Liver (tissue), 9 donors: ENCODE measurements around the gene MCTP2. TPM values are rescaled to one million over a fixed set of nuclear protein-coding genes. Genes with fewer than 3 reads are reported as not detected.

Experiments used
- DNase-seq: peaks from one replicate; pipeline ENCODE4 v3.0.0-alpha.2; 2017; ENCODE audit warnings: low spot score
- H3K27ac ChIP-seq, 2 donors: one replicate each; pipeline ENCODE4 v1.7.0; 2013; ENCODE audit warnings: inconsistent platforms in 2 of 2, low read length in 2 of 2, control low read depth in 1 of 2, low read depth in 1 of 2, mild to moderate bottlenecking in 1 of 2
- H3K27me3 ChIP-seq, 4 donors: one replicate each; pipeline versions ENCODE4 v1.6.1 to v1.7.0; 2013; ENCODE audit warnings: low read length in 3 of 4, inconsistent platforms in 1 of 4, mild to moderate bottlenecking in 1 of 4, moderate library complexity in 1 of 4; ENCODE audit not compliant: control insufficient read depth in 4 of 4, insufficient read depth in 4 of 4
- H3K36me3 ChIP-seq, 4 donors: one replicate each; pipeline versions ENCODE4 v1.6.1 to v1.7.0; 2013; ENCODE audit warnings: low read length in 3 of 4, mild to moderate bottlenecking in 3 of 4, low read depth in 1 of 4, moderate library complexity in 1 of 4; ENCODE audit not compliant: control insufficient read depth in 4 of 4, insufficient read depth in 3 of 4
- H3K4me1 ChIP-seq, 4 donors: one replicate each; pipeline versions ENCODE4 v1.6.1 to v1.7.0; 2013; ENCODE audit warnings: low read length in 3 of 4, mild to moderate bottlenecking in 3 of 4, moderate library complexity in 1 of 4; ENCODE audit not compliant: control insufficient read depth in 4 of 4, insufficient read depth in 4 of 4
- H3K4me3 ChIP-seq, 3 donors: one replicate each; pipeline versions ENCODE4 v1.6.1 to v1.7.0; 2013; ENCODE audit warnings: low read length in 3 of 3, control low read depth in 1 of 3, low read depth in 1 of 3, mild to moderate bottlenecking in 1 of 3
- H3K9ac ChIP-seq, 2 donors: one replicate each; pipeline ENCODE4 v1.7.0; 2013; ENCODE audit warnings: low read length in 2 of 2, mild to moderate bottlenecking in 2 of 2, moderate library complexity in 2 of 2, control low read depth in 1 of 2, low read depth in 1 of 2
- H3K9me3 ChIP-seq, 4 donors: one replicate each; pipeline versions ENCODE4 v1.6.1 to v1.7.0; 2013; ENCODE audit warnings: low read length in 3 of 4; ENCODE audit not compliant: control insufficient read depth in 4 of 4
- ATF3 ChIP-seq: IDR thresholded peaks from 2 replicates; pipeline ENCODE4 v1.6.1; 2016; ENCODE audit warnings: antibody characterized with exemption
- FOXA2 ChIP-seq: IDR thresholded peaks from 2 replicates; pipeline ENCODE4 v1.6.1; 2016; ENCODE audit warnings: antibody characterized with exemption
- GABPA ChIP-seq, 2 donors: IDR thresholded peaks in 1 of 2; conservative IDR thresholded peaks in 1 of 2; 2 replicates each; pipeline ENCODE4 v1.6.1; 2016; ENCODE audit warnings: antibody characterized with exemption in 2 of 2, mild to moderate bottlenecking in 1 of 2, moderate library complexity in 1 of 2
- HNF4A ChIP-seq, 2 donors: conservative IDR thresholded peaks; 2 replicates each; pipeline ENCODE4 v1.6.1; 2016; ENCODE audit warnings: antibody characterized with exemption in 2 of 2, mild to moderate bottlenecking in 2 of 2
- HNF4G ChIP-seq: IDR thresholded peaks from 2 replicates; pipeline ENCODE4 v1.6.1; 2016; ENCODE audit warnings: antibody characterized with exemption
- JUND ChIP-seq, 2 donors: IDR thresholded peaks; 2 replicates each; pipeline ENCODE4 v1.6.1; 2016; ENCODE audit warnings: antibody characterized with exemption in 2 of 2
- NR2F2 ChIP-seq: IDR thresholded peaks from 2 replicates; pipeline ENCODE4 v1.6.1; 2016; ENCODE audit warnings: antibody characterized with exemption
- RAD21 ChIP-seq, 2 donors: IDR thresholded peaks; 2 replicates each; pipeline ENCODE4 v1.6.1; 2016; ENCODE audit warnings: antibody characterized with exemption in 2 of 2, mild to moderate bottlenecking in 2 of 2
- REST ChIP-seq: IDR thresholded peaks from 2 replicates; pipeline ENCODE4 v1.6.1; 2016; ENCODE audit warnings: antibody characterized with exemption, mild to moderate bottlenecking
- SP1 ChIP-seq: IDR thresholded peaks from 2 replicates; pipeline ENCODE4 v1.6.1; 2018; ENCODE audit warnings: antibody characterized with exemption, mild to moderate bottlenecking
- YY1 ChIP-seq: IDR thresholded peaks from 2 replicates; pipeline ENCODE4 v1.6.1; 2016; ENCODE audit warnings: antibody characterized with exemption, mild to moderate bottlenecking
- WGBS: extraction: QIAGEN DNeasy Blood & Tissue Kit; methylation state at CpG from one replicate; pipeline ENCODE4 v1.1.7; 2013; 5-methylcytosine and 5-hydroxymethylcytosine counted together
- polyA plus RNA-seq, 2 donors: library from polyadenylated mRNA; stranded (reverse) in 1 of 2; unstranded in 1 of 2; fragments of 200-250 nt in 1 of 2; fragments of >200 nt in 1 of 2; fragmentation: Nextera tagmentation in 1 of 2; extraction: Ambion mirVana in 1 of 2; gene quantifications; one replicate each; pipeline versions ENCODE4 v1.2.1 to v1.2.3, GENCODE V29; 2013 to 2015
- total RNA-seq, 2 donors: library from RNA; depleted of rRNA; stranded (reverse); fragments of >200 nt; gene quantifications; one replicate each; pipeline ENCODE4 v1.2.3, GENCODE V29; 2014
- donor health status: healthy.
- donor health status: healthy.
- donor health status: healthy.
- donor health status: healthy.
- donor health status: healthy.

The MCTP2 gene
- total and polyA plus RNA-seq, 4 donors, result 0.43 to 9.9 (median 3.5) TPM

- no peak overlapping the region for H3K9ac ChIP-seq
- TF ChIP-seq REST (no peak), NR2F2 (peak; percentile 31)
- H3K9me3 ChIP-seq, result no peaks in the 10 kb centered on the region
- 76% methylated on average over 4 of the region's 4 CpGs for whole genome bisulfite sequencing
- DNase-seq, result no peak
- H3K4me1 ChIP-seq, result no peaks in the 10 kb centered on the region
- no peaks in the 10 kb centered on the region for H3K36me3 ChIP-seq
- no peak overlapping the region for H3K27ac ChIP-seq
- no peak overlapping the region for H3K4me3 ChIP-seq
- no peaks in the 10 kb centered on the region for H3K27me3 ChIP-seq
Measured at GRCh38 chr15:94363382-94363781, 132.0 kb downstream of the MCTP2 start.

GRCh38 chr15:94366781-94367180, 135.4 kb downstream of the MCTP2 start:
- DNase-seq, result no peak
- Histone ChIP-seq H3K4me1 (no peaks in the 10 kb centered on the region), H3K9me3 (no peaks in the 10 kb centered on the region), H3K27ac (no peak overlapping the region), H3K27me3 (no peaks in the 10 kb centered on the region), H3K4me3 (no peak overlapping the region), H3K36me3 (no peaks in the 10 kb centered on the region), H3K9ac (no peak overlapping the region)
- TF ChIP-seq FOXA2 (no peak), YY1 (no peak), JUND (IDR thresholded peaks at IDR 0.05) (no peak), ATF3 (no peak), REST (no peak), HNF4G (no peak), HNF4A (conservative IDR thresholded peaks at IDR 0.05) (no peak), GABPA (IDR thresholded peaks at IDR 0.05 in 1 of 2, conservative IDR thresholded peaks at IDR 0.05 in 1 of 2) (no peak), RAD21 (IDR thresholded peaks at IDR 0.05) (no peak), SP1 (no peak)
- WGBS, result 74% methylated on average over 4 of the region's 4 CpGs
